Subcutaneous abdominal adipose tissue (tissue), 5 donors: Measurements from ENCODE around the gene MFGE8.

ENCODE experiments used
- H3K27ac ChIP-seq: one replicate; pipeline ENCODE4 v1.7.0; 2013; ENCODE audit warnings: low read depth, mild to moderate bottlenecking, inconsistent platforms, low read length, moderate library complexity
- H3K27me3 ChIP-seq, 5 donors: one replicate each; pipeline ENCODE4 v1.7.0; 2013; ENCODE audit warnings: low read length in 5 of 5, inconsistent platforms in 1 of 5; ENCODE audit not compliant: control insufficient read depth in 5 of 5, insufficient read depth in 4 of 5
- H3K36me3 ChIP-seq, 5 donors: one replicate each; pipeline ENCODE4 v1.7.0; 2013; ENCODE audit warnings: low read length in 5 of 5; ENCODE audit not compliant: control insufficient read depth in 5 of 5, insufficient read depth in 5 of 5
- H3K4me1 ChIP-seq, 5 donors: one replicate each; pipeline ENCODE4 v1.7.0; 2013; ENCODE audit warnings: low read length in 5 of 5, mild to moderate bottlenecking in 3 of 5, moderate library complexity in 1 of 5; ENCODE audit not compliant: control insufficient read depth in 5 of 5, insufficient read depth in 5 of 5
- H3K4me3 ChIP-seq, 5 donors: one replicate each; pipeline ENCODE4 v1.7.0; 2013; ENCODE audit warnings: low read length in 5 of 5, low read depth in 1 of 5
- H3K9ac ChIP-seq, 5 donors: one replicate each; pipeline ENCODE4 v1.7.0; 2013; ENCODE audit warnings: low read length in 5 of 5, mild to moderate bottlenecking in 4 of 5, moderate library complexity in 3 of 5
- H3K9me3 ChIP-seq, 5 donors: one replicate each; pipeline ENCODE4 v1.7.0; 2013; ENCODE audit warnings: low read length in 5 of 5; ENCODE audit not compliant: control insufficient read depth in 5 of 5
- donor health status: healthy.
- donor health status: healthy.
- donor health status: healthy.
- donor health status: healthy.
- donor health status: healthy.

The MFGE8 gene

GRCh38 chr15:88876573-88876972 lies 36.6 kb downstream of the MFGE8 start:
- Histone ChIP-seq H3K4me3 (no peak overlapping the region), H3K9me3 (no peaks in the 10 kb centered on the region), H3K4me1 (no peaks in the 10 kb centered on the region), H3K27ac (no peak overlapping the region), H3K27me3 (peaks cover 0 to 10% (median 8%) of the 10 kb centered on the region in 5 donors), H3K9ac (no peak overlapping the region), H3K36me3 (peaks cover 0 to 6% (median 0%) of the 10 kb centered on the region in 5 donors)

DNA sequence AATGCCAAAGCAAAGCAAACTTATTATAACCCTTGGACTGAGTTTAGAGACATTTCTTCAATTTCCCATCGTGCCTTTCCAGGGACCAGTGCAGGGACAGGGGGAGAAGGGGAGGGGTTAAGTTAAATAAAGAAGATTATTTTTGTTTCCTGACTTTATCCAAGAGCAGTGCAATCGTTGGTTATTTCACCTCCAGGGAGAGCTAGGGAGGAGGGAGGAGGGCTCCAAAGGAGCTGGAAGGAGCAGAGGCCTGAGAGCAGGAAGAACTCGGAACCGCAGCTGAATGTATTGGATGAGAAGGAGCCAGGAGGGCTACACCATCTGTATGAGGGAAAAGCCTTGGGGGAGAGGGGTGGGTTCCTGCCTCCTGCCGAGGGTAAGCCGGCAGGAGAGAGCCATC lies 38.5 kb downstream of the MFGE8 start:
- peaks cover 0 to 16% (median 8%) of the 10 kb centered on the region in 5 donors for H3K27me3 ChIP-seq
- H3K4me1 ChIP-seq: no peaks in the 10 kb centered on the region
- no peak overlapping the region for H3K27ac ChIP-seq
- H3K4me3 ChIP-seq: no peak overlapping the region
- H3K9ac ChIP-seq: no peak overlapping the region
- no peaks in the 10 kb centered on the region for H3K9me3 ChIP-seq
- peaks cover 0 to 5% (median 0%) of the 10 kb centered on the region in 5 donors for H3K36me3 ChIP-seq

DNA sequence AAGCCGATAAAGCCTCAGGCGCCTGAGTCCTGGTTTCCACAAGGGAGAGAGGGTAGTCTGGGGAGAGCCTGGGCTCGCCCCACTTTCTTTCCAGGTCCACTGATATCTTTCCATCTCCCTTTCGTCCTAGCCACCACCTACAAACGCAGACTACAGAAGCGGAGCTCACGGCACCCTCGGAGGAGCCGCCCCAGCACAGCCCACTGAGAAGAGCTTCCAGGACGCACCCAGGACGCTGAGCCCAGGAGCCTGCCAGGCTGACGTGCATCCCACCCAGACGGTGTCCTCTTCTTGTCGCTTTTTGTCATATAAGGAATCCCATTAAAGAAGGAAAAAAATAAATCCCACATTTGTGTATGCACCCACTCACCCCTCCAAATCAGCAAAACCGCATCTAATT lies 38.9 kb downstream of the MFGE8 start:
- Histone ChIP-seq H3K9ac (no peak overlapping the region), H3K4me1 (no peaks in the 10 kb centered on the region), H3K27ac (no peak overlapping the region), H3K27me3 (peaks cover 0 to 16% (median 8%) of the 10 kb centered on the region in 5 donors), H3K4me3 (no peak overlapping the region), H3K9me3 (no peaks in the 10 kb centered on the region), H3K36me3 (peaks cover 0 to 5% (median 0%) of the 10 kb centered on the region in 5 donors)

DNA sequence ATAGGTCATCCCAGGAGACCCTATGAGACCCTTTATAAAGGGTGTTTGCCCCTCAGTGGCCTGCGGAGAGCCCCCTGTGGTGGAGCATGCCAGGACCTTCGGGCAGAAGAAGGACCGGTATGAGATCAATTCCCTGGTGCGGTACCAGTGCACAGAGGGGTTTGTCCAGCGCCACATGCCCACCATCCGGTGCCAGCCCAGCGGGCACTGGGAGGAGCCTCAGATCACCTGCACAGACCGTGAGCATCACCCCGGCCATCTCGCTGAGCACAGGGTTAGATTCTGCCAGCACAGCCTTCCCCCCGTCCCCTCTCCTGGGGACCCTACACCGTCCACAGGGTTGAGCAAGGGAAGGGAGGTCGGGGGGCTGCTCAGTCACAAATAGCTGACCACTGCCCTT lies 39.4 kb downstream of the MFGE8 start:
- Histone ChIP-seq H3K36me3 (peaks cover 0 to 5% (median 0%) of the 10 kb centered on the region in 5 donors), H3K27me3 (peaks cover 0 to 16% (median 8%) of the 10 kb centered on the region in 5 donors), H3K27ac (no peak overlapping the region), H3K4me1 (no peaks in the 10 kb centered on the region), H3K9ac (no peak overlapping the region), H3K4me3 (no peak overlapping the region), H3K9me3 (no peaks in the 10 kb centered on the region)

GRCh38 chr15:88872706-88873105 lies 40.5 kb downstream of the MFGE8 start:
- Histone ChIP-seq H3K27me3 (peaks cover 6 to 16% (median 8%) of the 10 kb centered on the region in 5 donors), H3K9ac (no peak overlapping the region), H3K36me3 (peaks cover 0 to 5% (median 0%) of the 10 kb centered on the region in 5 donors), H3K9me3 (no peaks in the 10 kb centered on the region), H3K27ac (no peak overlapping the region), H3K4me3 (no peak overlapping the region), H3K4me1 (no peaks in the 10 kb centered on the region)

- Histone ChIP-seq H3K9ac (no peak overlapping the region), H3K4me3 (no peak overlapping the region)
These were observed 41.1 kb downstream of the MFGE8 start for GRCh38 chr15:88872106-88872505.

DNA sequence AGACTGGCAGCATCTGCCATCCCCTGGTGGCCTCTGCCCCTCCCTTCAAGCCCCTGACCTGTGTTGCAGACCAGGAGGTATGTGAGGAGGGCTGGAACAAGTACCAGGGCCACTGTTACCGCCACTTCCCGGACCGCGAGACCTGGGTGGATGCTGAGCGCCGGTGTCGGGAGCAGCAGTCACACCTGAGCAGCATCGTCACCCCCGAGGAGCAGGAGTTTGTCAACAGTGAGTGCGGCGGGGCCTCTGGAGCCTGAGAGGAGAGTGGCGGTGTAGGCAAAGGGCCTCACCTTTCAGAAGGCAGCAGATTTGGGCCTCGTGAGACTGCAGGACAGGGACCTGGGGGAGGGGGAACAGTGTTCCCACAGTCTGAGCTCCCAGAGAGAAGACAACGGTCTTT lies 41.9 kb downstream of the MFGE8 start:
- H3K9ac ChIP-seq: no peak overlapping the region
- H3K4me1 ChIP-seq: no peaks in the 10 kb centered on the region
- no peak overlapping the region for H3K4me3 ChIP-seq
- no peaks in the 10 kb centered on the region for H3K36me3 ChIP-seq
- H3K9me3 ChIP-seq: no peaks in the 10 kb centered on the region
- no peak overlapping the region for H3K27ac ChIP-seq
- H3K27me3 ChIP-seq: peaks cover 6 to 16% (median 8%) of the 10 kb centered on the region in 5 donors

More at GRCh38 chr15:88872106-88872505, 41.1 kb downstream of the MFGE8 start:
- no peak overlapping the region for H3K27ac ChIP-seq
- H3K9me3 ChIP-seq: no peaks in the 10 kb centered on the region
- H3K4me1 ChIP-seq: no peaks in the 10 kb centered on the region
- peaks cover 6 to 16% (median 8%) of the 10 kb centered on the region in 5 donors for H3K27me3 ChIP-seq
- peaks cover 0 to 5% (median 0%) of the 10 kb centered on the region in 5 donors for H3K36me3 ChIP-seq

GRCh38 chr15:88866295-88866881 lies 46.8 kb downstream of the MFGE8 start:
- Histone ChIP-seq H3K36me3 (no peaks in the 10 kb centered on the region), H3K4me3 (no peak overlapping the region), H3K9ac (no peak overlapping the region), H3K27ac (no peak overlapping the region), H3K27me3 (peaks cover 0 to 6% (median 4%) of the 10 kb centered on the region in 5 donors), H3K4me1 (no peaks in the 10 kb centered on the region), H3K9me3 (no peaks in the 10 kb centered on the region)

- Histone ChIP-seq H3K36me3 (no peaks in the 10 kb centered on the region), H3K9ac (no peak overlapping the region), H3K4me3 (no peak overlapping the region)
These were observed 47.6 kb downstream of the MFGE8 start for GRCh38 chr15:88865498-88866099.

GRCh38 chr15:88864861-88865497 lies 48.2 kb downstream of the MFGE8 start:
- no peaks in the 10 kb centered on the region for H3K4me1 ChIP-seq
- no peak overlapping the region for H3K27ac ChIP-seq
- no peak overlapping the region for H3K9ac ChIP-seq
- no peaks in the 10 kb centered on the region for H3K9me3 ChIP-seq
- H3K36me3 ChIP-seq: no peaks in the 10 kb centered on the region
- peaks cover 0 to 6% (median 0%) of the 10 kb centered on the region in 5 donors for H3K27me3 ChIP-seq
- H3K4me3 ChIP-seq: no peak overlapping the region

More at GRCh38 chr15:88865498-88866099, 47.6 kb downstream of the MFGE8 start:
- Histone ChIP-seq H3K27me3 (peaks cover 0 to 6% (median 0%) of the 10 kb centered on the region in 5 donors), H3K4me1 (no peaks in the 10 kb centered on the region), H3K9me3 (no peaks in the 10 kb centered on the region), H3K27ac (no peak overlapping the region)
